Measurements from ENCODE around the gene VAV3.

- TF ChIP-seq CTCF (conservative IDR thresholded peaks at IDR 0.05; ENCODE audit: low read length) (no peak), EZH2phosphoT487 (IDR thresholded peaks at IDR 0.05; ENCODE audit: borderline replicate concordance, low read depth, low read length) (no peak)
Measured at GRCh38 chr1:107617921-107618320, 347.1 kb downstream of the VAV3 start.

Measured in OCI-LY7 (cell line).